PC-9 (cell line): ENCODE measurements around the gene KCNK13. TPM values are rescaled to one million over a fixed set of nuclear protein-coding genes. Genes with fewer than 3 reads are reported as not detected.
A peak's percentile ranks its signal among the peaks of the same experiment; 100 is the strongest.

Source experiments
- BruUV-seq: library from RNA; stranded (reverse); fragments of 400-500 nt; replicated peaks from 2 replicates; lab custom pipeline; 2021; lab: Mats Ljungman, UMichigan
- CTCF ChIA-PET: fragments of 300-600 bp; sonication (Branson Sonifier 250); formaldehyde crosslinking; loops from one replicate; lab custom pipeline; 2022; ENCODE audit warnings: antibody characterized with exemption; lab: Charles Lee
- POLR2A ChIA-PET: fragments of 300-600 bp; sonication (Branson Sonifier 250); formaldehyde crosslinking; loops from one replicate; lab custom pipeline; 2022; ENCODE audit warnings: antibody characterized with exemption; ENCODE audit not compliant: unreplicated experiment; lab: Charles Lee
- DNase-seq, 2 experiments: peaks; one replicate each; pipeline versions ENCODE4 v3.0.0 to v3.0.0-alpha.2; 2015 to 2022; ENCODE audit warnings: mixed read lengths in 1 of 2
- H2AFZ ChIP-seq: fragments of 200-600 bp; sonication (generic); 2 replicates; pipeline ENCODE4 v1.8.1; 2017; ENCODE audit warnings: antibody characterized with exemption
- H3F3A ChIP-seq: fragments of 200-600 bp; sonication (generic); 2 replicates; pipeline ENCODE4 v1.8.1; 2017; ENCODE audit warnings: antibody characterized with exemption, mild to moderate bottlenecking, low read depth; ENCODE audit not compliant: insufficient read depth
- H3K27ac ChIP-seq: fragments of 200-600 bp; sonication (generic); 2 replicates; pipeline ENCODE4 v1.6.1; 2016; ENCODE audit warnings: mixed run types
- H3K27me3 ChIP-seq: fragments of 200-600 bp; sonication (generic); 2 replicates; pipeline ENCODE4 v1.6.1; 2016; ENCODE audit warnings: low read depth, mixed run types; ENCODE audit not compliant: insufficient read depth
- H3K36me3 ChIP-seq: fragments of 200-600 bp; sonication (generic); 2 replicates; pipeline ENCODE4 v1.6.1; 2016; ENCODE audit warnings: low read depth, mixed run types
- H3K4me1 ChIP-seq: fragments of 200-600 bp; sonication (generic); replicated peaks from 2 replicates; pipeline ENCODE4 v1.6.1; 2016; ENCODE audit warnings: mixed run types; ENCODE audit not compliant: insufficient read depth
- H3K4me2 ChIP-seq: fragments of 200-600 bp; sonication (generic); 2 replicates; pipeline ENCODE4 v1.6.1; 2017; ENCODE audit warnings: mixed run types
- H3K4me3 ChIP-seq: fragments of 200-600 bp; sonication (generic); 2 replicates; pipeline ENCODE4 v1.6.1; 2016; ENCODE audit warnings: mixed run types
- H3K79me2 ChIP-seq: fragments of 200-600 bp; sonication (generic); 2 replicates; pipeline ENCODE4 v1.6.1; 2017; ENCODE audit warnings: low read depth, mixed run types
- H3K9me2 ChIP-seq: fragments of 200-600 bp; sonication (generic); 2 replicates; pipeline ENCODE4 v1.8.1; 2017; ENCODE audit warnings: mild to moderate bottlenecking; ENCODE audit not compliant: insufficient read depth
- H3K9me3 ChIP-seq: fragments of 200-600 bp; sonication (generic); 2 replicates; pipeline ENCODE4 v1.8.1; 2016; ENCODE audit warnings: low read depth; ENCODE audit not compliant: insufficient read depth
- H4K20me1 ChIP-seq: fragments of 200-600 bp; sonication (generic); 2 replicates; pipeline ENCODE4 v1.8.1; 2017; ENCODE audit not compliant: insufficient read depth
- CTCF ChIP-seq: fragments of 200-600 bp; sonication (generic); conservative IDR thresholded peaks from 2 replicates; pipeline ENCODE4 v1.6.1; 2017; ENCODE audit warnings: mixed run types, antibody characterized with exemption, mild to moderate bottlenecking, moderate library complexity
- EZH2 ChIP-seq: fragments of 200-600 bp; sonication (generic); IDR thresholded peaks from 2 replicates; pipeline ENCODE4 v1.8.0; 2017; ENCODE audit warnings: antibody characterized with exemption, low read depth
- intact Hi-C: fragments of 100-400 bp; cut with micrococcal nuclease; formaldehyde crosslinking; loops from one replicate; pipeline ENCODE4 v1.10.0; 2022; ENCODE audit not compliant: unreplicated experiment
- total RNA-seq: library from RNA; stranded (reverse); gene quantifications from 2 replicates; pipeline ENCODE4 v1.2.3, GENCODE V29; 2021

Gene KCNK13
- total RNA-seq, 1 experiment from 2014 or later: not detected

DNA sequence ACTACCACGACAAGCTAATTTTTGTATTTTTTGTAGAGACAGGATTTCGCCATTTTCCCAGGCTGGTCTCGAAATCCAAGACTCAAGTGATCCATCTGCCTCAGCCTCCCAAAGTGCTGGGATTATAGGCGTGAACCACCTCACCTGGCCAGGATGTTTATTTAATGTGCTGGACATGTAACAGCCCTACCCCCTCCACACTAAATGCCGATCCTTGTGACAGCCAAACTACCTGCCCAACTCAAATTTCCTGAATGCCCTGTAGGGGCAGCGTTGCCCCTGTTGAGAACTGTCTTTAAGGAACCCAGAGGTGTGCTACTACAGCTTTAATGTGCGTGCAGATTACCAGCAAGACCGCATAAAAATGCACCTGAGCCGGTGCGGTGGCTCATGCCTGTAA is 48.1 kb downstream of the KCNK13 start:
- H3K27ac ChIP-seq: 0 out of 2 replicates have a peak overlapping the region, but pooled peaks have one; percentile 23
- peak overlapping the region; percentile 38 for H3K4me2 ChIP-seq
- ChIA-PET CTCF (no interaction called here), POLR2A (no interaction called here)
- no peaks in the 10 kb centered on the region for H3K36me3 ChIP-seq
- intact Hi-C loops: no loop called here
- no peaks in the 10 kb centered on the region for H3K9me2 ChIP-seq
- TF ChIP-seq CTCF (peak; percentile 59), EZH2 (no peak)
- no peaks in the 10 kb centered on the region for H4K20me1 ChIP-seq
- peaks cover 10% of the 10 kb centered on the region; the same call in 1 of the 2 replicates for H3K4me1 ChIP-seq
- no peak overlapping the region; the same call in 1 of the 2 replicates for H2AFZ ChIP-seq
- no peaks in the 10 kb centered on the region for H3K9me3 ChIP-seq
- no peaks in the 10 kb centered on the region for H3F3A ChIP-seq
- DNase-seq: peak in 1 of 2 experiments; percentile 67
- no TSS peak for BruUV-seq
- no peaks in the 10 kb centered on the region for H3K27me3 ChIP-seq
- H3K79me2 ChIP-seq: no peaks in the 10 kb centered on the region
- H3K4me3 ChIP-seq: no peak overlapping the region; the same call in 1 of the 2 replicates

DNA sequence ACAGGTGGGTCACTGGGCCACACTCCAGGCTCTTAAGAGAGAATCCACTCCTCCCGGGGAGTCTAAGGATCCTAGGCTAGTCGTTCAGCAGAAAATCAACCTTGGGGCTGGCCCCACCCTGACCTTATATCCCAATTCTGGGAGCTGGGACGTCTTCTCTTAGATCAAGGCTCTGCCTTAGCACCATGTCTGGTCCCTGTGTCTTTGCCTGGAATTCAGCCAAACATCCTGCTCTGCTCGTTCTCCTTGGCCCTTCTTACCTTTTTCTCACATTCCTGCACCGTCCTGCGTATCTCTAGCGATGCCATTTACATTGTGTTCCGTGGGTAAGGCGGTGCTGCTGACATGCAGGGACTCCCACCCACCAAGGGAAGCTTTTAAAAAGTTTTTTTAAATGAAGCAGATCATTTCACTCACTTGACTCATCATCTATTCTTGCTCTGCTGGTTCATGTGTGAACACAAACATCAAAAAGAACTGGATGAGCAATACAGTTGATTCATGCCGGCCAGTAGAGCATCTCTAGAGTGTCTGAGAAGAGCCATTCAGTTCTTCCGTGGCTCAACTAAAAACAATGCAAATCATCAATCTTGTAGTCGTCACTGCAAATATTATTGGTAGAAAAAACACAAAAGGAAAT is 50.2 kb downstream of the KCNK13 start:
- Histone ChIP-seq H3K27ac (no peak overlapping the region), H3K36me3 (no peaks in the 10 kb centered on the region), H3F3A (no peaks in the 10 kb centered on the region), H3K9me3 (no peaks in the 10 kb centered on the region), H3K27me3 (no peaks in the 10 kb centered on the region), H3K4me1 (peaks cover 10% of the 10 kb centered on the region; the same call in 1 of the 2 replicates), H3K79me2 (no peaks in the 10 kb centered on the region), H2AFZ (no peak overlapping the region), H3K9me2 (no peaks in the 10 kb centered on the region), H4K20me1 (no peaks in the 10 kb centered on the region), H3K4me2 (peak overlapping the region; percentile 35; the same call in 1 of the 2 replicates), H3K4me3 (no peak overlapping the region)
- CTCF ChIA-PET: no interaction called here
- intact Hi-C loops: no loop called here
- TF ChIP-seq CTCF (no peak), EZH2 (no peak)
- BruUV-seq: no TSS peak
- POLR2A ChIA-PET: no interaction called here
- DNase-seq: peak in 1 of 2 experiments; percentile 64

DNA sequence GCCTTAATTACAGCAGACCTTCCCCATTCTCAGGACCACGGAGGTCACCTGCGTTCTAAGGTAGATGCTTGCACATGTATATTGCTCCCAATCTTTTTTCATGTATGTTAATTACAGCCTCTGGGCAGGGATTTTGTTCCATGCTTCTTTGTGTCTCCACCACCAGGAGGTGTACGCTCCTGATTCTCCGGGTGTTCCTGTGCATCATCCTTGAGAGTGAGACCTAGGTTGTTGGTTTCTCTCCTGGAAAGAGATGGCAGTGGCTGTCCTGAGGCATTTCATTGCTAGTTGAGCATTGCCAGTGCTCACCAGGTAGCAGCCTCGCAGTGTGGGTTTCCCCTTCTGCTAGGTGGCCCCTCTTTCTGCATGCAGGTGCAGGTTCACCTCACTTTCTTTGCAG is 52.8 kb downstream of the KCNK13 start:
- Histone ChIP-seq H3K27me3 (no peaks in the 10 kb centered on the region), H3K9me3 (no peaks in the 10 kb centered on the region), H4K20me1 (no peaks in the 10 kb centered on the region), H3K9me2 (no peaks in the 10 kb centered on the region), H3K27ac (no peak overlapping the region), H2AFZ (no peak overlapping the region), H3K36me3 (no peaks in the 10 kb centered on the region), H3K4me1 (peaks cover 6% of the 10 kb centered on the region; the same call in 1 of the 2 replicates), H3F3A (no peaks in the 10 kb centered on the region), H3K4me2 (no peak overlapping the region), H3K4me3 (no peak overlapping the region), H3K79me2 (no peaks in the 10 kb centered on the region)
- CTCF ChIA-PET: no interaction called here
- no peak for DNase-seq
- no peak for TF ChIP-seq CTCF
- no peak for TF ChIP-seq EZH2
- intact Hi-C loops: no loop called here
- POLR2A ChIA-PET: no interaction called here
- no TSS peak for BruUV-seq
